Ishikawa (cell line): ENCODE measurements around the gene LIMA1.

Experiments
- CEBPB ChIP-seq: IDR thresholded peaks from 2 replicates; pipeline ENCODE4 v1.6.1; 2012
- CREB1 ChIP-seq: IDR thresholded peaks from 2 replicates; pipeline ENCODE4 v1.6.1; 2012; ENCODE audit warnings: low read depth
- EGR1 ChIP-seq: IDR thresholded peaks from 2 replicates; pipeline ENCODE4 v1.6.1; 2012
- EP300 ChIP-seq: IDR thresholded peaks from 2 replicates; pipeline ENCODE4 v1.6.1; 2012; ENCODE audit warnings: borderline replicate concordance
- FOXM1 ChIP-seq: IDR thresholded peaks from 2 replicates; pipeline ENCODE4 v1.6.1; 2012; ENCODE audit warnings: low read depth, borderline replicate concordance
- NFIC ChIP-seq: IDR thresholded peaks from 2 replicates; pipeline ENCODE4 v1.6.1; 2012
- RAD21 ChIP-seq: IDR thresholded peaks from 2 replicates; pipeline ENCODE4 v1.6.1; 2012; ENCODE audit warnings: low read depth
- TAF1 ChIP-seq: IDR thresholded peaks from 2 replicates; pipeline ENCODE4 v1.6.1; 2012; ENCODE audit warnings: low read depth, mild to moderate bottlenecking
- TCF12 ChIP-seq: IDR thresholded peaks from 2 replicates; pipeline ENCODE4 v1.6.1; 2012; ENCODE audit warnings: low read depth
- TEAD4 ChIP-seq: IDR thresholded peaks from 2 replicates; pipeline ENCODE4 v1.6.1; 2012
- YY1 ChIP-seq: IDR thresholded peaks from 2 replicates; pipeline ENCODE4 v1.6.1; 2012; ENCODE audit warnings: low read depth
- ZBTB7A ChIP-seq: IDR thresholded peaks from 2 replicates; pipeline ENCODE4 v1.6.1; 2012; ENCODE audit warnings: low read depth
- TF ChIP-seq, protein P1 (sequence below): IDR thresholded peaks from 2 replicates; pipeline ENCODE4 v1.6.1; 2012
- TF ChIP-seq, protein P2 (sequence below): IDR thresholded peaks from 2 replicates; pipeline ENCODE4 v1.6.1; 2012; ENCODE audit warnings: low read depth, mild to moderate bottlenecking
- TF ChIP-seq, protein P3 (sequence below): IDR thresholded peaks from 2 replicates; pipeline ENCODE4 v1.6.1; 2012

Gene LIMA1

DNA sequence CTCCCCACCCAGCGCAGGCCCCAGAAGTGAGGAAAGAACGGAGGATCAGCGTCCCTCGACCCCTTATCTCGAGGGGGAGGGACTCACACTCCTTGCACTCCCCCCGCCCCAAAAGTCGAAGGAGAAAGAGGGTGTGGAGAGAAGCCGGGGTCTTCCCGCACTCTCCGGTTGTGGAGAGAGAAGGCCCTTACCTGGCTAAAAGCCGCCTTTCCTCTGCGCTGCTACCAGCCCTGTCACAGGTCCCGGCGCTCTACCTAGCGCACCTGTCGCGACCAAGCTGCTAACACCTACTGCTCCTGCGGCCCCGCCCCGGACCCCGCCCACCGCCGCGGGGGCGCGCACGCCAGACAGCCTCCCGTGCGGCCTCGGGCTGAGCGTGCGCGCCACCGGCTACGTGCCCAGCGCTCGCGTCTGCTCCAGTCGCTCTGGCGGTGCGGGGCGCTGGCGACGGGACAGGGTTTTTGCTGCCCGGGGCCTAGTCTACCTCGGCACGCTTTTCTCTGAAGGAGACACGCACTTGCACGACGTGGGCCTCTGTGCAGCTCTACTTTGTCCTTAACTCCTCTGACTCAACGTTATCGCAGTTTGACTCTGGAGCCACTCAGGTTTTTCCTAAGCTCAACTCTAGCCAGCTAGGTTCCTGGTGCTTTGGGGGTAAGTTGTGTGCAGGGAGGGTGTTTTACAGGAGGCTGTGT lies at the start of gene LIMA1:
Gene LIMA1, minus strand, starts transcription at position 292 of the 695 bp plus-strand sequence. CDS start 34,769 bp downstream, outside the sequence.
- TF ChIP-seq TCF12 (peak; percentile 56; the same call in 1 of the 2 replicates), RAD21 (no peak), FOXM1 (no peak; the same call in 1 of the 2 replicates), TAF1 (peak; percentile 96), ZBTB7A (peak; percentile 81; the same call in 1 of the 2 replicates), EP300 (no peak; the same call in 1 of the 2 replicates), CREB1 (no peak), TEAD4 (peak; percentile 44; the same call in 1 of the 2 replicates), EGR1 (0 out of 2 replicates have a peak, but pooled peaks have one; percentile 34), CEBPB (no peak), YY1 (no peak), NFIC (no peak; the same call in 1 of the 2 replicates)
- TF ChIP-seq, protein P1, sequence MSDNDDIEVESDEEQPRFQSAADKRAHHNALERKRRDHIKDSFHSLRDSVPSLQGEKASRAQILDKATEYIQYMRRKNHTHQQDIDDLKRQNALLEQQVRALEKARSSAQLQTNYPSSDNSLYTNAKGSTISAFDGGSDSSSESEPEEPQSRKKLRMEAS = peak; percentile 90
- TF ChIP-seq, protein P2, sequence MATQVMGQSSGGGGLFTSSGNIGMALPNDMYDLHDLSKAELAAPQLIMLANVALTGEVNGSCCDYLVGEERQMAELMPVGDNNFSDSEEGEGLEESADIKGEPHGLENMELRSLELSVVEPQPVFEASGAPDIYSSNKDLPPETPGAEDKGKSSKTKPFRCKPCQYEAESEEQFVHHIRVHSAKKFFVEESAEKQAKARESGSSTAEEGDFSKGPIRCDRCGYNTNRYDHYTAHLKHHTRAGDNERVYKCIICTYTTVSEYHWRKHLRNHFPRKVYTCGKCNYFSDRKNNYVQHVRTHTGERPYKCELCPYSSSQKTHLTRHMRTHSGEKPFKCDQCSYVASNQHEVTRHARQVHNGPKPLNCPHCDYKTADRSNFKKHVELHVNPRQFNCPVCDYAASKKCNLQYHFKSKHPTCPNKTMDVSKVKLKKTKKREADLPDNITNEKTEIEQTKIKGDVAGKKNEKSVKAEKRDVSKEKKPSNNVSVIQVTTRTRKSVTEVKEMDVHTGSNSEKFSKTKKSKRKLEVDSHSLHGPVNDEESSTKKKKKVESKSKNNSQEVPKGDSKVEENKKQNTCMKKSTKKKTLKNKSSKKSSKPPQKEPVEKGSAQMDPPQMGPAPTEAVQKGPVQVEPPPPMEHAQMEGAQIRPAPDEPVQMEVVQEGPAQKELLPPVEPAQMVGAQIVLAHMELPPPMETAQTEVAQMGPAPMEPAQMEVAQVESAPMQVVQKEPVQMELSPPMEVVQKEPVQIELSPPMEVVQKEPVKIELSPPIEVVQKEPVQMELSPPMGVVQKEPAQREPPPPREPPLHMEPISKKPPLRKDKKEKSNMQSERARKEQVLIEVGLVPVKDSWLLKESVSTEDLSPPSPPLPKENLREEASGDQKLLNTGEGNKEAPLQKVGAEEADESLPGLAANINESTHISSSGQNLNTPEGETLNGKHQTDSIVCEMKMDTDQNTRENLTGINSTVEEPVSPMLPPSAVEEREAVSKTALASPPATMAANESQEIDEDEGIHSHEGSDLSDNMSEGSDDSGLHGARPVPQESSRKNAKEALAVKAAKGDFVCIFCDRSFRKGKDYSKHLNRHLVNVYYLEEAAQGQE = no peak
- TF ChIP-seq, protein P3, sequence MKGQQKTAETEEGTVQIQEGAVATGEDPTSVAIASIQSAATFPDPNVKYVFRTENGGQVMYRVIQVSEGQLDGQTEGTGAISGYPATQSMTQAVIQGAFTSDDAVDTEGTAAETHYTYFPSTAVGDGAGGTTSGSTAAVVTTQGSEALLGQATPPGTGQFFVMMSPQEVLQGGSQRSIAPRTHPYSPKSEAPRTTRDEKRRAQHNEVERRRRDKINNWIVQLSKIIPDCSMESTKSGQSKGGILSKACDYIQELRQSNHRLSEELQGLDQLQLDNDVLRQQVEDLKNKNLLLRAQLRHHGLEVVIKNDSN = no peak

DNA sequence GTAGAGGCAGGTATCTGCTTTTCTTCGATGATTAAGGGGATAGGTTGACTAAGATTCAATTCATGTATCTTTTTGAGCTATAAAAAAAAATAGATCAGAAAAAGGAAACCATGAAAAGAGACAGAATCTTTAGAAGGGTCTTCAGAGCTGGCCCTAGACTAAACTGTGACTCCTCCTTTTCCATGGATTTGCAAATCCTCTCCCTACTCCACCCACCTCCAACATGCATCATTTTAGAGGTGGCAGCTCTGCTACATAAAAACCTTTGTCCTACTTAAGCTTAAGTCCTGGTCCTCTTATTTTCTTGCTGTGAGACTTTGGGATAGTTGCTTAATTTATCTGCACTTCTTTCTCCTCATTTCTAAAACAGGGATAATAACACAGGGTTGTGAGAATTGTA lies 48.4 kb upstream of the LIMA1 start:
- TF ChIP-seq, protein P3 = no peak
- no peak for TF ChIP-seq NFIC
- no peak for TF ChIP-seq RAD21
- no peak for TF ChIP-seq EGR1

DNA sequence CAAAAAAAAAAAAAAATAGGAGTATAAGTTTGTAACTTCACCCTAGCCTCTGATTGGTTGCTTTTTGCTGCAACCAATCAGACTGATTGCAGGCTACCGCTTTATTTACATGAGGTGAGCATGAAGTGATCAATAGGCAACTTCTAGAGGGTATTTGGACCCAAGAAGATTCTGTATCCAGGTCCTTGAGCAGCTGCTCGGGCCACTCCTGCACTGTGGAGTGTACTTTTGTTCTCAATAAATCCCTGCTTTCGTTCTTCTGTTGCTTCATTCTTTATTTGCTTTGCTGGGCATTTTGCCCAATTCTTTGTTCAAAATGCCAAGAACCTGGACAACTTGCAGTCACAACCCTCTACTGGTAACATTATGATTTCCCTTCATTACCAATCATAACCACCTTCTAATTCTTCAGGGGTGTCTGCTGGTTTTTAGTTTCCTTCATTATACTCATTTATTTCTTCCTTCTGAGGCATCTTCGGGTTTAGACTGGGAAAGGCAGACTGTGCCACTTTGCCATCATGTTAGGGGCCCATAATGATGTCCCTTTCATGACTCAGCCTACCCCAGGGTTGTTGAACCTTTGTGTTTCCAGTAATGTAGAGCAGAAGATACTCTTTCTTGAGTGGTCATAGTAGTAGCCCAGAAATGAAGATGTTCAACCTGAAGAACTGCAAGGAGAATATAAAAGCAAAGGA lies 43.4 kb upstream of the LIMA1 start:
- peak; percentile 68 for TF ChIP-seq CEBPB
- peak; percentile 73 for TF ChIP-seq NFIC
- TF ChIP-seq, protein P1 = no peak
- TF ChIP-seq CREB1 = no peak

DNA sequence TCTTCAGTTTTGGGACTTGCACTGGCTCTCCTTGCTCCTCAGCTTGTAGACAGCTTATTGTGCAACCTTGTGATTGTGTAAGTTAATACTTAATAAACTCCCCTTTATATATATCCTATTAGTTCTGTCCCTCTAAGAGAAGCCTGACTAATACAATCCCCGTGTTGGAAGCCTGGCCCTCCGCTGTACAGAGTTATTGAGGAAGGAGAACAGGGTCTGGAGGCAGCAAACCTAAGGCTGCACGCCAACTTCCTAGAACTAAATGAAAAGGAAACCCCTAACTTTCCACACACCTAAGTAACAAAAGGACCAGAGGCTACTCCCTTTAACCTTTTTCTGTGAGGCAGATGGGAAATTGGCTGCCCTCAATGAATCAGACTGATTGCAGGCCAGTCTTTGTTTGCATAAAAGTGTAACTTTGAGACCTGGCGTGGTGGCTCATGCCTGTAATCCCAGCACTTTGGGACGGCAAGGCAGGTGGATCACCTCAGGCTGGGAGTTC lies 42.6 kb upstream of the LIMA1 start:
- TF ChIP-seq TAF1 (no peak), NFIC (no peak), TEAD4 (no peak), EGR1 (no peak), RAD21 (no peak), TCF12 (no peak), YY1 (no peak), FOXM1 (no peak), EP300 (no peak), CREB1 (no peak), CEBPB (no peak; the same call in 1 of the 2 replicates)
- TF ChIP-seq, protein P2 = no peak
- TF ChIP-seq, protein P1 = no peak
- TF ChIP-seq, protein P3 = no peak
